GM18499 (cell line): ENCODE results near the gene C9orf153.
"Not testable (repeated sequence)": the region's sequence is repeated elsewhere in the genome, so short reads cannot be mapped to it uniquely, and the experiment has no call there.

Experiments used
- ATAC-seq: cut with Tn5 transposase; IDR thresholded peaks from one replicate; pipeline ENCODE4 v1.9.1; 2021; ENCODE audit warnings: moderate number of reproducible peaks; ENCODE audit not compliant: insufficient read depth, unreplicated experiment

Gene C9orf153

GRCh38 chr9:86201474-86202337, 57.8 kb downstream of the C9orf153 start:
- no peak for ATAC-seq

- no peak for ATAC-seq
Measured at GRCh38 chr9:86200599-86201162, 58.8 kb downstream of the C9orf153 start.

GRCh38 chr9:86193088-86193487, 66.4 kb downstream of the C9orf153 start:
- ATAC-seq = no peak

GRCh38 chr9:86190700-86191099, 68.8 kb downstream of the C9orf153 start:
- ATAC-seq = not testable (repeated sequence)

GRCh38 chr9:86187121-86187520, 72.3 kb downstream of the C9orf153 start:
- no peak for ATAC-seq

GRCh38 chr9:86186696-86187095, 72.8 kb downstream of the C9orf153 start:
- ATAC-seq = no peak

- ATAC-seq = no peak
Measured at GRCh38 chr9:86185872-86186271, 73.6 kb downstream of the C9orf153 start.

GRCh38 chr9:86184138-86184524, 75.3 kb downstream of the C9orf153 start:
- ATAC-seq = no peak

GRCh38 chr9:86183229-86184137, 76.0 kb downstream of the C9orf153 start:
- ATAC-seq = no peak

GRCh38 chr9:86181379-86182315, 77.8 kb downstream of the C9orf153 start:
- ATAC-seq = no peak

- ATAC-seq = no peak
Measured at GRCh38 chr9:86178503-86178902, 81.0 kb downstream of the C9orf153 start.

GRCh38 chr9:86177995-86178394, 81.5 kb downstream of the C9orf153 start:
- ATAC-seq = no peak

- no peak for ATAC-seq
Measured at GRCh38 chr9:86176468-86176867, 83.0 kb downstream of the C9orf153 start.

GRCh38 chr9:86175743-86176456, 83.6 kb downstream of the C9orf153 start:
- ATAC-seq = no peak

GRCh38 chr9:86175223-86175622, 84.2 kb downstream of the C9orf153 start:
- ATAC-seq = no peak
